ENCODE measurements around the gene LPP.

GRCh38 chr3:188915127-188915526 lies 761.2 kb downstream of the LPP start:
- TF ChIP-seq CTCF (IDR thresholded peaks at IDR 0.05; ENCODE audit: borderline replicate concordance, extremely low read depth, low read length, poor library complexity, severe bottlenecking) (no peak), EZH2 (IDR thresholded peaks at IDR 0.05; ENCODE audit: borderline replicate concordance, low read depth, low read length, severe bottlenecking) (no peak)

Data from DND-41 (cell line).